Esophagus muscularis mucosa (tissue), 4 donors: ENCODE data around the gene PRKD2. TPM values are rescaled to one million over a fixed set of nuclear protein-coding genes. Genes with fewer than 3 reads are reported as not detected.
A peak's percentile ranks its signal among the peaks of the same experiment; 100 is the strongest.
"Not testable (repeated sequence)": the region's sequence is repeated elsewhere in the genome, so short reads cannot be mapped to it uniquely, and the experiment has no call there.

ENCODE experiments used
- DNase-seq: peaks from one replicate; pipeline ENCODE4 v3.0.0-alpha.2; 2017; ENCODE audit errors: extremely low spot score
- H3K27ac ChIP-seq, 4 donors: fragments of 200-600 bp; sonication (generic); replicated peaks in 1 of 4; 1 replicate in 3 of 4; 2 replicates in 1 of 4; pipeline ENCODE4 v1.5.1; 2016 to 2019; ENCODE audit warnings: mild to moderate bottlenecking in 1 of 4
- H3K27me3 ChIP-seq, 4 donors: fragments of 200-600 bp; sonication (generic); one replicate each; pipeline versions ENCODE4 v1.5.1 to v1.6.0; 2016 to 2019
- H3K36me3 ChIP-seq, 4 donors: fragments of 200-600 bp; sonication (generic); one replicate each; pipeline ENCODE4 v1.5.1; 2016 to 2019
- H3K4me1 ChIP-seq, 4 donors: fragments of 200-600 bp; sonication (generic); one replicate each; pipeline ENCODE4 v1.5.1; 2016 to 2019
- H3K4me3 ChIP-seq, 4 donors: fragments of 200-600 bp; sonication (generic); 1 replicate in 2 of 4; 2 replicates in 2 of 4; pipeline ENCODE4 v1.5.1; 2016 to 2019; ENCODE audit warnings: mild to moderate bottlenecking in 4 of 4, moderate library complexity in 1 of 4
- H3K9me3 ChIP-seq, 4 donors: fragments of 200-600 bp; sonication (generic); 1 replicate in 3 of 4; 2 replicates in 1 of 4; pipeline ENCODE4 v1.5.1; 2016 to 2019
- EP300 ChIP-seq: sonication (generic); formaldehyde crosslinking; IDR thresholded peaks from one replicate; pipeline ENCODE4 v1.6.1; 2017; ENCODE audit warnings: antibody characterized with exemption
- POLR2A ChIP-seq: fragments of 450-650 bp; IDR thresholded peaks from one replicate; pipeline ENCODE4 v1.6.1; 2017; ENCODE audit warnings: antibody characterized with exemption, moderate library complexity, mild to moderate bottlenecking, low read depth
- POLR2AphosphoS5 ChIP-seq, 2 donors: sonication (generic); formaldehyde crosslinking; IDR thresholded peaks; one replicate each; pipeline ENCODE4 v1.6.1; 2017; ENCODE audit warnings: antibody characterized with exemption in 2 of 2
- WGBS: methylation state at CpG from one replicate; pipeline ENCODE4 v1.1.5; 2018; 5-methylcytosine and 5-hydroxymethylcytosine counted together
- intact Hi-C: fragments of 100-400 bp; cut with DNase I; formaldehyde crosslinking; loops from one replicate; pipeline ENCODE4 v1.15.1; 2023
- total RNA-seq, 4 donors: library from RNA; depleted of rRNA; stranded (reverse); fragments of >200 nt; gene quantifications; one replicate each; pipeline versions ENCODE4 v1.1.0 to v1.2.1, GENCODE V29; 2016
- TF ChIP-seq, protein P1 (sequence below), 3 experiments: fragments of 200-600 bp in 2 of 3; fragments of 450-650 bp in 1 of 3; sonication (generic) in 2 of 3; IDR thresholded peaks; one replicate each; pipeline ENCODE4 v1.5.1; 2017 to 2019; ENCODE audit warnings: antibody characterized with exemption in 3 of 3, mild to moderate bottlenecking in 2 of 3, moderate library complexity in 1 of 3

PRKD2 gene
- total RNA-seq, 4 donors from 2014 or later, result 12.8 to 33.3 (median 22.4) TPM

DNA sequence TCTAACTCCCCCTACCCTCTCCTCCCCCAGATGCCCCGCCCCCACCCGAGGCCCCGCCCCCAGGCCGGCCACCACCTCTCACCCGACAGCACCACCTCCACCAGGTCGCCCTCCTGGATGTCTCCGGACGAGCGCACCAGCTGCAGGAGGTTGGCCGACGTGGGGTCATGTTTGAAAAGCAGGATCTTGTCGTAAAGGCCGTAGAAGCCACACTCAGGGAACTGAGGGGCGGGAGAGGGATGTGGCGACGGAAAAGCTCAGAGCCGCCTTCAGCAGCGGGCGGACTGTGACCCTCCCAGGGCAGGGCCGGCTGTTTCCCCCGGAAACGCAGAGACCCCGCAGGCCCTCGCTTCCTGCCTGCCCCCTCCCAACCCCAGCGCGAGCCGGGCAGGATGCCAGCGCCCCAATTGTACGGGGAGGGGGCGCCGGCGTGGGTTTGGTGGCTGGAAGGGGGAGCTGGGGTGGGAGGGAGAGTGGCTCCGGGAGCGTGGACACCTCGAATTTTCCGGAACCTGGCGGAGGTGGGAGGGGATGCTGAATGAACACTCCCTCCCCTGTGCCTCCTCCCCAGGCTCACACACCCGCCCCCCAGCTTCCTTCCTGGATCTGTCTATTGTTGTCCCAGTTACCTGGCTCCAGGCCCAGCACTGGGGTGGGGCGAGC is 3.0 kb downstream of the PRKD2 start:
- WGBS, result 2% methylated on average over 19 of the region's 39 CpGs
- intact Hi-C loops, result no loop called here
- Histone ChIP-seq H3K9me3 (no peaks in the 10 kb centered on the region), H3K4me1 (peaks cover 28 to 51% (median 43%) of the 10 kb centered on the region in 4 donors), H3K27ac (peak overlapping the region; percentile 85 to 93 (median 88)), H3K27me3 (no peaks in the 10 kb centered on the region), H3K36me3 (peaks cover 0 to 30% (median 26%) of the 10 kb centered on the region in 4 donors), H3K4me3 (peak overlapping the region; percentile 67 to 95 (median 76))
- DNase-seq, result peak; percentile 97
- TF ChIP-seq POLR2A (no peak), POLR2AphosphoS5 (IDR thresholded peaks at IDR 0.05) (peak; percentile 49 to 53), EP300 (no peak)
- TF ChIP-seq, protein P1, sequence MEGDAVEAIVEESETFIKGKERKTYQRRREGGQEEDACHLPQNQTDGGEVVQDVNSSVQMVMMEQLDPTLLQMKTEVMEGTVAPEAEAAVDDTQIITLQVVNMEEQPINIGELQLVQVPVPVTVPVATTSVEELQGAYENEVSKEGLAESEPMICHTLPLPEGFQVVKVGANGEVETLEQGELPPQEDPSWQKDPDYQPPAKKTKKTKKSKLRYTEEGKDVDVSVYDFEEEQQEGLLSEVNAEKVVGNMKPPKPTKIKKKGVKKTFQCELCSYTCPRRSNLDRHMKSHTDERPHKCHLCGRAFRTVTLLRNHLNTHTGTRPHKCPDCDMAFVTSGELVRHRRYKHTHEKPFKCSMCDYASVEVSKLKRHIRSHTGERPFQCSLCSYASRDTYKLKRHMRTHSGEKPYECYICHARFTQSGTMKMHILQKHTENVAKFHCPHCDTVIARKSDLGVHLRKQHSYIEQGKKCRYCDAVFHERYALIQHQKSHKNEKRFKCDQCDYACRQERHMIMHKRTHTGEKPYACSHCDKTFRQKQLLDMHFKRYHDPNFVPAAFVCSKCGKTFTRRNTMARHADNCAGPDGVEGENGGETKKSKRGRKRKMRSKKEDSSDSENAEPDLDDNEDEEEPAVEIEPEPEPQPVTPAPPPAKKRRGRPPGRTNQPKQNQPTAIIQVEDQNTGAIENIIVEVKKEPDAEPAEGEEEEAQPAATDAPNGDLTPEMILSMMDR (IDR thresholded peaks at IDR 0.05), result no peak

DNA sequence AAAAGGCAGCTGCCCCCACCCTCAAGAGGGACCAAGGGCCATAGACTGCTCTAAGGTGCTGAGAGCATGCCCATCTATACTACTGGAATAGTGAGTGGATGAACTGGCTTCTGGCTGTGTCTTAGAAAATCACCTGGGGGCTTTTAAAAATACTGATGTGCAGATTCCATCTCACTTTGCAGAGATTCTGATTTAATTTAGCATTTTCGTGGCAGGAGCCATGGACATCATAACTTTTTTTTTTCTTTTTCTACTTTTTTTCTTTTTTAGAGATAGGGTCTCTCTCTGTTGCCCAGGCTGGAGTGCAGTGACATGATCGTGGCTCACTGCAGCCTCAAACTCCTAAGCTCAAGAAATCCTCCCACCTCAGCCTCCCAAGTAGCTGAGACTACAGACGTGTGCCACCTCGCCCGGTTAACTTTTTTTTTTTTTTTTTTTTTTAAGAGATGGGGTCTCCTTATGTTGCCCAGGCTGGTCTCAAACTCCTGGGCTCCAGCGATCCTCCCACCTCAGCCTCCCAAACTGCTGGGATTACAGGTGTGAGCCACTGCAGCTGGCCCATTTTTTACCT is 4.1 kb downstream of the PRKD2 start:
- H3K4me3 ChIP-seq, H3K27ac ChIP-seq, H3K27me3 ChIP-seq, intact Hi-C loops, H3K9me3 ChIP-seq, DNase-seq: not testable (repeated sequence)
- peaks cover 18 to 41% (median 33%) of the 10 kb centered on the region in 4 donors for H3K4me1 ChIP-seq
- 78% methylated on average over 6 of the region's 6 CpGs for WGBS
- H3K36me3 ChIP-seq, result peaks cover 0 to 40% (median 32%) of the 10 kb centered on the region in 4 donors

DNA sequence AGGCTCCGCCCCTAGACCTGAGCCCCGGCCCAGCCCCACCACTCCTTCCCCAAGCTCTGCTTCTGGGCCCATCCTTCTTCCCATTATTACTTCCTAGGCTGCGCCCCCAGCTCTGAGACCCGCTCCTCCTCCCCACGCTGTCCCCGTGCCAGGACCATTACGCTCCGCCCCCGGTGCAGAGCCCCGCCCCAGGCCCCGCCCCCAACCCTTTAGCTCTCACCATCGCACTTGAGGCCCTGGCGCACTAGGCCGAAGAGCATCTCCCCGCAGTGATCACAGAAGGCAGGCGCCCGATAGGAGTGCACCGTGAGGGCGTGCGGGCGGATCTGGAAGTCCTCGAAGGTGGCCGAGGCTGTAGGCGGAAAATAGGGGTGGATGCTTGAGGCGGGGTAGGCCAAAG is 6.2 kb downstream of the PRKD2 start:
- 71% methylated on average over 16 of the region's 25 CpGs for WGBS
- intact Hi-C loops, result no loop called here

DNA sequence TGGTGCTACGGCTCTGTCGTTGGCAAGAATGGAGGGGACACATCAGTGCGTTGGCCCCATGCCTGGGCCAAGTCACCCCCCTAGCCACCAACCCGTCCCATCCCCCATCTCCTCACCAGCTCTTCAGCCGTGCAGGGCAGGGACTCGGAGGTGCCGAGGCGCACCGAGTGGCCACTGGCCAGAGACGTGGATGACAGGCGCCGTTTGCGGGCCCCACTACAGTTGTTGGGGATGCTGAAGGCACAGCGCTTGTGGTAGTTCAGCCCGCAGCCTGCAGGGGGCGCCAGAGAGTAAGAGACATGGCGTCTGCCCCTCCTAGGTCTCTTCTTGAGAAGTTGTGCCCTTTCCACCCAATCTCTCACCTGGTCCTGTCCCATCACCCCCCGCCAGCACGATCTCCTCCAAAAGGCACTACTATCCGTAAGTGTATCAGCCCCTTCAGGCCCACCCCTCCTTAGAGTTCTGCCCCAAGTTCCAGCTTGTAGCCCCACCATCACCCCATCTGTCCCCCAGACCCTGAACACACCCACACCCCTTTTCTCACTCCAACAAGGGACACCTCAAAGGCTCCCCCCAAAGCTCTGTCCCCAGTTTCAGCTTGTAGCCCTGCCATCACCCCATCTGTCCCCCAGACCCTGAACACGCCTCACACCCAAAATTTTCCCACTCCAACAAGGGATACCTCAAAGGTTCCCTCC is 12.4 kb downstream of the PRKD2 start:
- Histone ChIP-seq H3K4me1 (peaks cover 0 to 8% (median 0%) of the 10 kb centered on the region in 4 donors), H3K9me3 (no peaks in the 10 kb centered on the region), H3K36me3 (peaks cover 33 to 93% (median 79%) of the 10 kb centered on the region in 4 donors), H3K27ac (no peak overlapping the region), H3K4me3 (no peak overlapping the region), H3K27me3 (no peaks in the 10 kb centered on the region)
- TF ChIP-seq EP300 (no peak), POLR2A (no peak), POLR2AphosphoS5 (IDR thresholded peaks at IDR 0.05) (peak in 1 of 2 donors; percentile 33)
- TF ChIP-seq, protein P1 (IDR thresholded peaks at IDR 0.05), result peak; percentile 93 to 98 (median 96)
- intact Hi-C loops, result loop anchor here (2.0 to 5.0 kb wide), 2 partner anchors 24 to 138 kb away; no protein-coding TSS in a partner anchor
- peak; percentile 95 for DNase-seq
- 34% methylated on average over 20 of the region's 21 CpGs for WGBS

More for the DNA sequence above, 6.2 kb downstream of the PRKD2 start:
- Histone ChIP-seq H3K36me3 (peaks cover 0 to 61% (median 49%) of the 10 kb centered on the region in 4 donors), H3K27me3 (no peaks in the 10 kb centered on the region), H3K27ac (no peak overlapping the region), H3K9me3 (no peaks in the 10 kb centered on the region), H3K4me3 (no peak overlapping the region), H3K4me1 (peaks cover 12 to 25% (median 21%) of the 10 kb centered on the region in 4 donors)
- DNase-seq, result no peak
- no peak for TF ChIP-seq EP300
- no peak for TF ChIP-seq POLR2AphosphoS5 (IDR thresholded peaks at IDR 0.05)
- TF ChIP-seq, protein P1 (IDR thresholded peaks at IDR 0.05), result no peak
- no peak for TF ChIP-seq POLR2A

DNA sequence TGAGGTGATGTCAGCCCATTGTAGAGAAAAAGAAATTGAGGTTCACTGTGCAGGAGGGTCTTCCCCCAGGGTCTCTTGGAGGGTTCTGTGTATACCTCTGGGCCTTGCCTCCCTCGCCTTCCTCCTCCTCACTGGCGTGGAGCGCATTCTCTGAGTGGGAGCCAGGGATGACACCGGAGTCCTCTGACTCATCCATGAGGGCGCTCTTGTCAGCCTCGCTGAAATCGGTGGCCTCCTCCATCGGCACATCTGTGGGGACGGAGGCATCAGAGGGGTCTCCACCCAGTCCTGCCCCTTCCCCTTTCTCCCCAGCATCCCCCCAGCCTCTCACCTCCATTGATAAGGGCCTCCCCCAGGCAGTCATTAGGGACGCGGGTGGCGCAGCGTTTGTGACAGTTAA is 16.2 kb downstream of the PRKD2 start:
- 94% methylated on average over 13 of the region's 13 CpGs for WGBS
- Histone ChIP-seq H3K4me3 (no peak overlapping the region), H3K4me1 (peaks cover 6 to 22% (median 13%) of the 10 kb centered on the region in 4 donors), H3K27me3 (no peaks in the 10 kb centered on the region), H3K36me3 (peaks cover 39 to 88% (median 79%) of the 10 kb centered on the region in 4 donors), H3K9me3 (no peaks in the 10 kb centered on the region), H3K27ac (no peak overlapping the region)
- DNase-seq, result no peak
- TF ChIP-seq, protein P1 (IDR thresholded peaks at IDR 0.05), result no peak
- TF ChIP-seq POLR2AphosphoS5 (IDR thresholded peaks at IDR 0.05), result no peak
- TF ChIP-seq POLR2A, result no peak
- TF ChIP-seq EP300, result no peak
- intact Hi-C loops, result loop anchor here (5.0 kb wide), 1 partner anchor 142 kb away; no protein-coding TSS in a partner anchor
